HG03520 (cell line): ENCODE data around the gene CACNA1C.

Experiments
- ATAC-seq: cut with Tn5 transposase; IDR thresholded peaks from one replicate; pipeline ENCODE4 v1.9.1; 2021; ENCODE audit warnings: mild to moderate bottlenecking, moderate library complexity; ENCODE audit not compliant: unreplicated experiment

CACNA1C gene

DNA sequence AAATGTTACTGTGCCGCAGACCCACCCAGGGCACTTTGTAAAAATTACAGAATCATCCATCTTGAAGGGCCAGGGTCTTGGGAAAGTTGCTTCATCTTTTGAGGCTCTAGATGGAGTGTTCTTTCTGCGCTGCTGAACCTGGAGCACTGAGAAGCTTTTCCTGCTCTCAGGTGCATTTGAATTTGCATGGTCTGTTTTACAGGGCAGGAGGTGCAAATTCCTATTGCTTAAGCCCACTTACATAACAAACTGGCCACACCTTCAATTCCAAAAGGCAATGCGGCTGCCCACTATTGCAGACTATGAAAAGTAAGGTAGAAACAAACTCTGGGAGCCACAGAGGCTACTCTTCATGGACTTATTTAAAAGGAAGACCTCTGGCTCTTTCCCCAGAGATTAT, 254.8 kb downstream of the CACNA1C start:
- ATAC-seq = no peak

DNA sequence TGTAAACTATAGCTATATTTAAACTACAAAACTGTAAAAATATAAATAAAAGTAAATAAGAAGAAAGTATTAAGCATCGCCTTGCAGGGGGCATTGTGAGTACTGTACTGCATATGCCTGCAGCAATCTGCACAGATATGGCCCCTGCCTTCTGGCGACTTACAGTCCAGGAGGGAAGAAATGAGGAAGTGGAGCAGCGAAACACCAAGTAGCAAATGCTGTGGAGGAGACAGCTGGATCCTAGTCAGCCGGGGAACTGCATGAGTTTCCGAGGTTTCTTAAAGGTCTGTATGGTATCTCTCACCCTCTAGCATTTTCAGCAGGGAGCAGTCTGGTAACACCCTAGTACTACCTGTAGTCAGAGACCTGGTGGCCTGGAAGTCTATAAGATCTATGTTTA, 256.9 kb downstream of the CACNA1C start:
- ATAC-seq = no peak

DNA sequence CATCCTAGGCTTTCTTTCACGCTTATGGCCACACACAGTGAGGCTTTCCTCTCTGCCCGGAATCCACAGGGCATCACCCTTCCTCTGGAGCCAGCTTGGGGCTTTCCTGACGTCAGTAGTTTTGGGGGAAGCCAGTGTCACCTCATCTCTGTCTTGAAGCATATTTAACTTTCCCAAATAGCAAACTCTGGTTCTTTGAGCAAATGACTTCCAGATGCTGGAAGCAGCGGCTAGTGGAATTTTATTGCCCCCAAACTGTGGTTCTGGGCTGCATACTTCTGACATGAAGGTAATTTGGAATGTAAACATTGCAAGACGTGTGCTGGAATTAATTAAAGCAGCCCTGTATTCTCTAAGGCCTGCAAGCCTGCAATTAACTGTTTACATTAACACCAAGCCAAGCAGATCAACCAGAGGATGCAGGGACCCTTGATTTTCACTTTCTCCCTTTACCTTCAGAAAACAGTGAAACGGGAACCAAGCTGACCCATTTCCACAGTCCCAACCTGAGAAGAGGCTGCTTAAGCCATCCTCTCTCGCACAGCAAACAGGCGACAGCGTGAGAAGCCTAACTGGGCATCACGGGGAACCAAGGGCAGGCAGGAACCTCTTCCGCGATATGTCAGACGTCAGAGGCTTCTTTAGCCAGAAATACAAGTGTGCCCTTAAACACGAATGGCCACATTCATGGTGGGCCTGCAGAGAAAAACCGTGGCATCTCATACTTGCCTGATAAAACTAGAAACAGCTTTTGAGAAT, 258.4 kb downstream of the CACNA1C start:
- ATAC-seq = no peak

DNA sequence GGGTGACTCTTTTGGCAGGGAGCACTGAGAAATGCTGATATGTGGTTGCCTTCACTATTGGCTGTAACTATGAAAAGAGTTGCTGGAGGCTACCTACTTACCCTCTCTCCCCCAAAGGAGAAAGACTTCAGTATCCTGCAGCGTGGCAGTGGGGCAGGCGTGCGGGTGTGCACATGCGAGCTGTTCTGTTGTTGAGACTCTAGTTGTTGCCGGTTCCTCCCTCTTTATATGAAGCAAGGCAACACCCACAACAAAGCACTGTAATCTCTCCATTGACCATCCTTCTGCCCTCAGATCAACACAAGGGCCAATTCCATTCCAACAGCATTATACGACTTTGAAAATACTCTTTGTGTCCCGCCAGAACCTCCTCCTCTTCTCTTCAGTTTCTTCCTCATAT, 259.4 kb downstream of the CACNA1C start:
- ATAC-seq = no peak

DNA sequence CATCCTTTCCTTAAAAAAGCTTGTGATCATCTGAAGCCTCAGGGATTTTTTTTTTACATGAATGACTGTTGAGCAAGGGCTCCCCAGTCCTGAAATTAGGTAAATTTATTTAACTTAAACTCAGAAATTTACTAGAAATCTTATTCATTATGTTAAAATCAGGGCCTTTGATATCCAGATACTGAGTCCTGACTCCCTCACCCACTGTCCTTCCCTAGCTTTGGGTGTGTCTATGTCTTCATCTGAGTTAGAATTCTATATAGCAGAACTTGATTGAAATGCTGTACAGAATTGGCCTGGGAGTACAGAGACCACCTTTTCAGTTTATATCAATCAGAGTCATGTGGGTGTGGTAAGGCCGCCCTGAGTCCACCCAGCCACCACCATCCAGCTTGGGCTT, 260.0 kb downstream of the CACNA1C start:
- no peak for ATAC-seq

DNA sequence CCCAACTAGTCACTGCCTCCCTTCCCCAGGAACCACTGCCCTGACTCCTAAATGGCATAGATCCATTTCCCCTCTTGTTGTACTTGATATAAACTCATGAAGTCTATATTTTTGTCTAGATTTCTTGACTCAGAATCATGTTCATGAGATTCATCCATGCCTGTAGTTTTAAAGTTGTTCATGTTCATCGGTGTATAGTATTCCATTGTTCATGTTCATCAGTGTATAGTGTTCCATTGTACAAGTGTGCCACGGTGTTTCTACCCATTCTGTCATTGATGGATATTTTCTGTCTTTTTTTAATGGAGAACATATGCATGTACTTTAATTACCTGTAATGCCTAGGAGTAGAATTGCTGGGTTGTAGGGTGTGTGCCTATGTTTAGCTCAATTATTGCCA, 261.7 kb downstream of the CACNA1C start:
- no peak for ATAC-seq

DNA sequence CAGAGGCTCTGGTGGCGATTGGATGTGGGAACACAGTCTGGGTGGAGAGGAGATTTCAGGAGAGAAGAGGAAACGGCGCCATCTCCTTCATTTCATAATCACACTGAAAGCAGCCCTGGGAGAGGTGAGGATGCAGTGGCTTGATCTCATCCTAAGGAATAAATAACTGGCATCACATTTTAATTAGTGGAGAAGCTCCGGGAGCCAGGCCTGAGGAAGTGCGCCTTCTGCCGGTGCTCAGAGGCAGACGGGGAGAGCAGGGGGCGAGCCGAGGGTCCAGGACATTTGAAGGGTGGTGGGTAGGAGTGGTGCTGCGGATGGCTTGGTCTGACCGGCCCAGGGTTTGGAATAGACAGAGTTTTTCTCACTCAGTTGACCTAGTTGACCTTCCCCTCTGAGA, 265.0 kb downstream of the CACNA1C start:
- ATAC-seq = no peak

DNA sequence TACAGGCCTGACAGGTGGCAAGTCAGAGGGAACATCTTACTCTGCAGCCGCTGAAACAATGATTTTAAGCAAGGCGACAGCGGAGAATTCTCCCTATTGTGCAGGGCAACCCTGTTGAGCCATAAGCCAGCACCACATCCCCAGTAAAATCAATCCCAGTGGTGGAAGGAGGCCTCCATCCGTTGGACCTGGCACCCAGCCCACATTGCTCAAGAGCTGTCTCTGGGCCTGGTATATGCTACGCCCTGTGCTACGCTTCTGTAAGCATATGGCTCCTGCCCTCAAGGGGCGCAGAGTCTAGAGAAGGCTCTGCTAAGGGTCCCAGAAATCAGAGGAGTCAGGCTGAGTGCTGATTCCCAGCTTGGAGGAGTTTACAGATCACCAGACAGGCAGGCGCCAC, 265.5 kb downstream of the CACNA1C start:
- ATAC-seq = no peak

DNA sequence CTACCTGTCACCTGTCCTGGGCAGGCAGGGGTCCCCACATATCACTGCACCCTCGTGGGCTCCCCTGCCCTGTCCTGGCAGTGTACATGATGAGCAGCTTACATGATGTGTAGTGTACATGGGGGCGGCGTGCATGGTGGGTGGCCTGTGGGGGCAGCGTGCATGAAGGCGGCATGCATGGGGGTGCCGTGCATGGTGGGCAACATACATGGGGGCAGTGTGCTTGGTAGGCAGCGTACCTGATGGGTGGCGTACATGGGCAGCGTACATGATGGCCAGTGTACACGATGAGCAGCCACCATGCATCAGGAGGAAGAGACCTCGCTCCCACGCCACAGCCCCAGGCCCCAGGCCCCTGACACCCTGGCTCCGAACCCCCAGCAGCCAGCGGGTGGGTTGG, 266.3 kb downstream of the CACNA1C start:
- ATAC-seq = no peak

DNA sequence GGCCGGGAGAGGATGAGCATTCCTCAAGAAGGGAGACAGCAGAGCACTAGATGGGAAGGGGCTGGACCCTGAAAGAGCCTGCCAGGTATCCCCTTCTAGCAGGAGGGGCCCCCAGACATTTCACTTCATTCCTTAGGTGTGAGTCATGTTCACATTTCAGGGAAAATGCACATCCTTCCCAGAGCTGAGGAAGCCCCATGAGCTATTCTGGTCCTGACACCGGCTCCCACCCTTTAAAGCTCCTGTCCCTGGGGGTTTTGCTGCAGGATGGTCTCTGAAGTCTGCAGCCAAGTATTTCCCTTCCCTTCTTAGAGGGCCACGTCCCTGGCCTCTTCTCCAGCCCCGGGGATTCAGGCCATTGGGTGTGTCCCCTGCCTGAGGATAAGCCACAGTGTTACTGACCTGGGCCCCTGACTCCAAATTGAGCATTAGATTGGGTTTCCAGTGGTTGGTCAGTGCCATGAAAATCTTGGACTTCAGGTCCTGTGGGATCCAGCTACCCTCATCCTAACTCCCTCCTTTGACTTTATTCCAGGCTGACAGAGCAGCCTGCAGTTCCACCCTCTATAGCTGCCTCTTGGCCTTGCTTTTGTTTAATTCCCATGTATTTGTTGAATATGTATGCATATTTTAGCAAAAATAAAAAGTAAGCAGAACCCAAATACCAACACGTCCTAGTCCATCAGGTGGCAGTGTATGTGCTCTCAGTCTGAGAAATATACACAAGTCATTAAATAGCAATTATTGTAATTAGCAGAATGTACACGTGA, 267.1 kb downstream of the CACNA1C start:
- ATAC-seq = no peak

DNA sequence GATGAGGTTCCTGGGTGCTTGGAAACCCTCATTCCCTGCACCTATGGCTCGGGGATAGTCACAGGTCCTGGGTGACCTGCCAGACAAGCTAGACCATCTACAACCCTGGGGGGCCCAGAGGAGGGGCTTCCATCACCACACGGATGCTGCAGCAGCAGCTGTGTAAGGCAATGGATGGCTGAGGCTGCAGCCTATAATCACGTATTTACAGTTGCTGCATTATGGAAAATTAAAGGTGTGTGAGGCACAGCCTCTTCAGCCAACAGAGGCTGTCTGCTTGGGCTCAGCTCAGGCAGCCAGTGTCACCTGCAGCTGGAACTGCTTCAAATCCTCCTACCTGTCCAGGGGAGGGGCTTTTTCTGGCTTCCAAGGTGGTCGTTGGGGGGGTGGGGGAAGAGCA, 268.1 kb downstream of the CACNA1C start:
- no peak for ATAC-seq

DNA sequence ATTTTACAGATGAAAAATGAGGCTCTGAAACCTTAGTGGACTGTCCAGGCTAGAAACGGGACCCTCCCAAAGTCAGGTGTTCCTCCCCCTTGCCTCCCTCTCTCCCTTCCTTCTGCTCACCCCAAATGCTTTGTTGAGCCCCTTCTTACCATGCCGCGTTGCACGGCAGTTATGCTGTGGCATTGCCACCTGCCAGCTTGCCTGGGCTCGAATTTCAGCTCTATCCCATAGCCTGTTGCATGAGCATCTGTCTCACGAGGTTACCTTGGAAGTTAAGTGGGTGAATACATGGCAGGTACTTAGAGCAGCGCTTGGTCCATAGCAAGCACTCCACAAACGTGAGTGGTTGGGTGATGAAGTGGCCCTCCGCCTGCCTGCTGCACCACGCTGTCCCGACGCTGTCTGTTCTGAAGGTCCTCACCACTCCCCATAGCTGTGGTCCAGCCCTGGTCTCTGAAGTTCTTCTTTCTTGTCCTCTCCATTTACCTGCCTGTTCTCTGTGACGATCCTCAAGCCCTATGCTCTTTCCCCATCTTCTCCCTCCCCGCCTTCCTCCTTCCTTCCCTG, 269.9 kb downstream of the CACNA1C start:
- ATAC-seq = no peak

DNA sequence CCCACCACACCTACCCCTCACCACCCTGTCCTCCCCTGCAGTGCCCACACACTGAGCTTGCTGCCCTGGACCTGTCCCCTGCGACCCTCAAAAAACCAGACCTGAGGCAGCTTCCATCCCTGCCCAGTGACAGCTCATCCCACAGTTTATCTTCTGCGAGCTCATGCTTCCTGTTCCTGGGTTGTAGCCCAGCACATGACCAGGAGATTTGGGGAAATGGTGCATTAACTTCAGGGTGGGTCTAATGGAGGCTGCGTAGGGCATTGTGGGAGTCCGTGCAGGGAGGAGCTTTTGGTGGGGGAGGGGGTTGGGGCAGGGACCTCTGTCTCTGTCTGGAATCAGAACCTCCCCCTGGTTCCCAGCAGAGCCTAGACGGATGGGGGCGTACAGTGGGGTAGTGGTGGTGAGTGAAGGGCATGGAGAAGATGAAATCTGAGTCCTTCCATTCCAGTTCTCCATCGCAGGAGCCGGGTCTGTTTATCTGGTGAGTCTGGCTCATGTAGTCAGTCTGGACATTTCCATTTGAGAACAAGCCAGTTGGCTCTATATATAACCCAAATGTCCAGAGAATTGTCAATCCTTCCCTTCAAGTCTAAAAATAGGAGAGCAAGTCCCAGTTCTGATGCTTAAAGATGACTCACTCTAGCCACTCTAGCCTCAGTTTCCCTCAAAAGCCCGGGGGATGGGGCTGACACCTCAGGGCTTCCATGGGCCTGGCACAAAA, 270.9 kb downstream of the CACNA1C start:
- ATAC-seq = no peak

DNA sequence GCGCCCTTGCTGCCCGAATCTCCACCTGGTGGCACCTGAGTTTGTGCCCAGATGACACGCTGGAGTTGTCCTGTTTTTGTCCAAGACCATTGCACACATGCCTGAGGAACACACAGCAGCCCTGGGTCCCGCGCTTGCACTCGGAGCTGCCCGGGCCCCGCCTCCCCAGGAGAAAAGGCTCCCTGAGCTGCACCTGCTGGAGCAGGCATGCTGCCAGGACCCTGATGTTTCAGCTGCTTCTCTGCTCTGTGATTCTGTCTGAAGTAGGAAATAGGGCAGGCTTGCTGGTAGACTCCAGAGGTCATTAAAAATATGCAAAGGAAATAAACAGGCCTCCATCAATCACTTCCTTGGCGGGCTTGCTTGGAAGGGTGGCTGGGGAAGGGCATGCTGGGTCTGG, 271.6 kb downstream of the CACNA1C start:
- ATAC-seq = no peak

DNA sequence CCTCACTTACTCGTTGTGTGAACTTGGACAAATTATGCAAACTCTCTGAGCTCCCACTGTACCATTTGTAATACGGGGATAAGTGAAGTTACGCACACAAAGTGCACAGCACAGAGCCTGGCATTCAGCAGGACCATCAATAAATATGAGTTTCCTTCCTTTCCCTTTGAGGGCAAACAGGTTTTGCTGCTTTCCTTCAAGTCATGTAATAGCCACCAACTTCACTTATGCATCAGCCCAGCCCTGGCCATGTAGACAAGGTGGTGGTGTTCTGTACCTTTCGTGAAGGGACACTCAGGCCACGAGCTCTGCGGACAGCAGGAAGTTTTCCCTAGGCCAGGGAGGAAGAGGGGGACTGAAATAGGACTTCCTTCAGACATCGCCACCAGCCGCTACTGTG, 272.7 kb downstream of the CACNA1C start:
- no peak for ATAC-seq

DNA sequence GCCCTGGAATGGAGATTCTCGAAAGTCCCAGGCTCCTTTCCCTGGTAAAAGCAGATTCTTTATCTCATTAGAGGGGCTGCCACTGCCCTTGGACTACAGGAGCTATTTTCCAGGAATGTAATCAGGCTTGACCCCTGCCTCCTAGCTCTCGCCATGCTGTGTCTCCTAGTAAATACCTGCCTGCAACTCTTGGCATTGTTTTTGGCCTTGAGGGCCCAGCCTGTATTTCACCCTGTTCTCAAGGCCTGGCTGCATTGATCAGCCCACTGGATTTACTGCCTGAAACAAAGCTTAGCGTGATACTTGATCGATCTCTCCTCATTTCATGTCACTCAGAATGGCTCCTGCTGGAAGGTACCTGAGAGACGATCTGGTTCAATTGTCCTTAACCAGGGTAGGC, 273.7 kb downstream of the CACNA1C start:
- no peak for ATAC-seq

DNA sequence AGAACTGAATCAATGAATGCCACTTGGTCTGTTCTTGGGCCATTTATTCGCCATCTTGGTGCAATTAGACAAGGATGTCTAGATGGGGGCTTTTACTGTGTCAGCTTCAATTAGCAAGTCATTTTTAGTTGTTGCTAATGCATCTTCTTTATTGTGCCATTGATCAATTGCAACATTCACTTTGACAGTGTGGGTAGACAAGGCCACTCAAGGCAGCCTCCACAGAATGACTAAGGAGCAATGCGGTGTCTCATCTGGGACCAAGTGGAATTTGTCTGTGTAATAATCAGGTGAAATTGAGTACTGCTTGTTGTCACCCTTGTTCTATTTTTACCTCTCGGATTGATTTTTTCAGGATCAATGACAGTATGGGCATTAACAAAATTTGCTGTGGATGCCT, 275.9 kb downstream of the CACNA1C start:
- ATAC-seq = no peak

DNA sequence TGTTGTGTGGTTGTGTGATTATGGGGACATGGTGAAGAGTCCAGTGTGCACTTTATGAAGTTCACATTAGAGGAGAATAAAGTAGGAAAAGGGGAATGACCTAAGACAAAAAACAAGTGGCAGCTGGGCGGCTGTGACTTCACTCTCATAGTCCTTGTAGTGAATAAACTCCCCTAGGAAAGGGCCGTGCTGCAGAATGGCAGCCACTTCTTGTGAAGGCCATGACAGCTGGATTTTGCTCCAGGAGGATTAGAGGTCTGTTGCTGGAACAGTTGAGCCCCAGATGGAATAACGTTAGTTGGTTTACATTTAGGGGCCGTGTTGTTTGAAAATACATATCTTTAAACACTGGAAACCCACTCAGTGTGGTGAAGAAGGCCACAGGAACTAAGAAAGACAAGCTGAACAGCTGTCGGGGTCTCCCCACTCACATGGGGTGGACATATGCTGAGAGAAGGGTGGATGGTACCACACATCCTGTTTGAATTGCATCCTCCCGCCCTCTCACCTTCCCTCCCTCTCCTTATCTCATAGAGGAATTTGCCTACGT, 276.9 kb downstream of the CACNA1C start:
- no peak for ATAC-seq

DNA sequence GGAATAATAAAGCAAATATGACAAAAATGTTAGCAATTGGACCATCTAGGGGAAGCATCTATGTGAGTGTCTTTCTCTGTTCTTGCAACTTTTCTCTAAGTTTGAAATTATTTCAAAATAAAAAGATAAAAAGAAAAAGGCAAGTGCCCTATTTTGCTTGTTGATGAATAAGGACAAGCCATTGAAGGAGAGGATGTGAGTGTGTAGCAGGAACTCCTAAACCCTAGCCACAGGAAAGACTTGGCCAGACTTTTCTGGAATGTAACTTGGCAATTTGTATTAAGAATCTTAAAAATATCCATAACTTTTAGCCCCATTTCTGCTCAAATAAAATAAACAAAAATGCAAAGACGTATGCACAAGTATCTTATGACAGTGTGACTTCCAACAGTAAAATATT, 279.4 kb downstream of the CACNA1C start:
- no peak for ATAC-seq

DNA sequence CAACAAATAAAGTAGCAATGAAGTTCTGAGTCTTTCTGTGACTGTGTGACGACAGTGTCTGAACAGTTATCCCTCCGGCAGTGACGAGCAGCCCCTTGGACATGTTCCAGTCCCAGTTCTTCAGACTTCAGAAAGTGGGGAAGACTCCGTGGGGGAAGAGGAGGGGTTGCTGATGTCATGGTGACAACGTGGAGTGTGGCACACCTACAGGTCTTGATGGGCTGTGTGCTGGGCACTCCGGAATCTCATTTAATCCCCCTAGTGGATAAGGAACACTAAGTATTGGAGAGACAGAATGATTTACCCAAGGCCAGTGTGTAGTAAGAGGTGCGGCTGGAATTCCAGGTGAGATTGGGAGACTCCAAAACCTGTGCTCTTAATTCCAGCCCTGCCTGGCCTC, 280.2 kb downstream of the CACNA1C start:
- no peak for ATAC-seq

DNA sequence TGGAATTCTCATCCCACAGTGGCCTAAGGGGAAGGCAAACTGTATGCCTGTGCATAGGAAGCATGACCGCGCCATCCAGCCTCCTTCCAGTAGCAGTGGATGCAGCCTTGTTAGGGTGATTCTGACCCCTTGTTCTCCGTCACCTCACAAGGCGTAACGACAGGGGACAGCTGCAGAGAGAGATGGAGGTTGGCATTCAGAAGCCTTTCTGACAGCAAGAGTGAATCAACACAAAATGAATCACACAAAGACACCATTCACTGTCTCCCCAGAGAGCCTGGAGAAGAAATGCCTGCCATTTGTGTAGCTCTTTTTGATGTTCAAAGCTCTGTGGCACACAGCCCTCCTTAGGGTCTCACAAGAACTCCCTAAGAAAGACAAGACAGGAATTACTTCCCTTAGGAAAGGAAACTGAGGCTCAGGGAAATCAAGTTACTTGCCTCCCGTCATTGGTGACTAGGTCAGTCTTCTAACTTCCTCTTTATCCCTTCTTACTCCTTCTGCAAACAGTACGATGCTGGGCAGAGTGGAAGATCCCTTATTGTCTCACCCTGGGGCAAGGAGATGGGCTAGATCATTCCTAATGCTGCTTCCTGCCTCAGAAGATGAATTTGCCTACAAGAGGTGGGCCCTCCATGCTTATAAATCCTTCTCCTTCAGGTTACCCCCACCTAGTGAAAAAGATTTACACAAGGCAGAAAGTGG, 280.9 kb downstream of the CACNA1C start:
- ATAC-seq = no peak
